Adipose tissue (tissue), 3 donors: ENCODE measurements around the gene OPA3. TPM values are rescaled to one million over a fixed set of nuclear protein-coding genes. Genes with fewer than 3 reads are reported as not detected.
"Not testable (repeated sequence)": the region's sequence is repeated elsewhere in the genome, so short reads cannot be mapped to it uniquely, and the experiment has no call there.

Source experiments
- H3K27ac ChIP-seq: one replicate; pipeline ENCODE4 v1.5.1; 2013; ENCODE audit warnings: low read depth, low read length
- WGBS, 3 donors: extraction: QIAGEN DNeasy Blood & Tissue Kit; methylation state at CpG; one replicate each; pipeline ENCODE4 v1.1.7; 2013; 5-methylcytosine and 5-hydroxymethylcytosine counted together
- polyA plus RNA-seq, 3 donors: library from polyadenylated mRNA; stranded (reverse); fragments of 200-250 nt; gene quantifications; one replicate each; pipeline ENCODE4 v1.2.3, GENCODE V29; 2013
- donor health status: healthy with polysubstance abuse.
- donor health status: Bipolar disorder and iron deficiency.
- donor health status: healthy.

Gene OPA3
- 1 to 10 TPM; 3.1 to 6.7 (median 3.5) TPM for polyA plus RNA-seq

DNA sequence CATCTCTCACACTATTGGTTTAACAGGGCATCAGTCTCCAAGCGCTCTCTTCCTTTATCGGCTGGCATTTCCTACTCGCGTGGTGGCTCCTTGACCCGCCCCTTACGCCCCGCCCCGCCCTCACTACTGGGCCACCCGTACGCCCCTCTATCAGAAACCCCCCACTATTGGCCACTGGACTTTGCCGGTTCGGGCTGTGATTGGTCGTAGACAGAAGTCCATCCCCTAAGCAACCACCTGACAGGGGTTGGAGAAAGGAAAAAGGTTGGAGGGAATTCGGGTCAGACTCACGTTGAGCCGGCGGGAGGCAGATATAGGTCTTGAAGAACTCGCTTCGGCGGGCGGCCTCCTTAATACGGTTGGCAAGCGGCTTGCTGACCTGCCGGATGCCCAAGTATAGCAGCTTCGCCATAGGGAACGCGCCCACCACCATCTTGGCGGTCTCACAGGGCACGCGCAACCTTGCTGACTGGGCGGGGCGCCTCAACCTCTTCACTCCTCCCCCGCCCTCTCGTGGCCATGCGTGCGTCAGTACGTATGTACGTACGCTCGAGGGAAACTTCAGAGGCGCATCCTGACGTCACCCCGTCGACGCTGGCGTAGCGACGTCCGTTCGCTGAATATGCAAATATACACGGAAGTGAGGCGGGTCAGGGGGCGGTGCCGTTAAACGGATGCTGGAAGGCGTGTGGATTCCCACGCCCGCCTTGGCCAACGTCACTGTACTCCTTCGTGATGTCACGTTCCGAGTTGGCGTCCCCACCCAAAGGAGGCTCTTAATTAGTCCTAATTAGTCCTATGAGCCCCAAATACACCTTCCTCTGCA is at the start of gene OPA3:
TSS of gene OPA3 (minus strand) at position 471 of the 826 bp plus-strand sequence. CDS start at position 433, 38 bp downstream.
- WGBS, 3 donors = 0 to 1% (median 0%) methylated on average over 61 to 63 of the region's 63 CpGs
- peak within 1 kb of the TSS; percentile 71 for H3K27ac ChIP-seq

GRCh38 chr19:45632468-45633196 is 48.0 kb upstream of the OPA3 start:
- H3K27ac ChIP-seq = no peak overlapping the region
- WGBS, 3 donors = 57 to 66% (median 61%) methylated on average over 27 of the region's 27 CpGs

GRCh38 chr19:45630463-45630862 is 45.9 kb upstream of the OPA3 start:
- H3K27ac ChIP-seq = no peak overlapping the region
- WGBS, 3 donors = 91 to 96% (median 95%) methylated on average over 2 of the region's 2 CpGs

DNA sequence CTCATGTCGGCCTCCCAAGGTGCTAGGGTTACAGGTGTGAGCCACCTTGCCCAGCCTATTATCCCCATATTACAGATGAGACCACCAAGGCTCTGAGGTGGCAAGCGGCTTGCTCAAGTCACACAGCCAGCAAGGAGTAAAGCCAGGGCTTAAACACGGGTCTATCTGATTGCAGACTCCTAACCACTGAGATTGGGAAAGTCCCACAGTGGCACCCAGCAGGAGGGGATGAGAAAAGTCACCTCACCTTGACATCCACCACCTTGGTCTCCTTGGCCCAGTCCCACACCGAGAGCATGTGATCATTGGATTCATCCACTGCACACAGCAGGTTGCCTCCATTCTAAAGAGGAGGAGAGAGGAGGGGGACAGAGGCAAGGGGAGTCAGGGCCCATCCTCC is 45.1 kb upstream of the OPA3 start:
- WGBS, 3 donors = 76 to 97% (median 91%) methylated on average over 4 of the region's 4 CpGs
- no peak overlapping the region for H3K27ac ChIP-seq

DNA sequence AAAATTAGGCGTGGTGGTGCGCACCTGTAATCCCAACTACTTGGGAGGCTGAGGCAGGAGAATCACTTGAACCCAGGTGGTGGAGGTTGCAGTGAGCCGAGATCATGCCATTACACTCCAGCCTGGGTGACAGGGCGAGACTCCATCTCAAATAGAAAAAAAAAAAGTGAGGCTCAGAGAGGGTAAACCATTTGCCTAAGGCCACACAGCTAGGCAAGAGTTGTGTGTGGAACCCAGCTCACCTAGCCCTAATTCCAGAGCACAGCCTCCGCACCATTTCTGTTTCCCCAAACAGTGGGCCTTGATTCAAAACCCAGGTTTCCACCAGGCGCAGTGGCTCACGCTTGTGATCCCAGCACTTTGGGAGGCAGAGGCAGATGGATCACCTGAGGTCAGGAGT is 43.6 kb upstream of the OPA3 start:
- H3K27ac ChIP-seq = not testable (repeated sequence)
- WGBS, 3 donors = 97 to 98% (median 98%) methylated on average over 7 of the region's 7 CpGs

DNA sequence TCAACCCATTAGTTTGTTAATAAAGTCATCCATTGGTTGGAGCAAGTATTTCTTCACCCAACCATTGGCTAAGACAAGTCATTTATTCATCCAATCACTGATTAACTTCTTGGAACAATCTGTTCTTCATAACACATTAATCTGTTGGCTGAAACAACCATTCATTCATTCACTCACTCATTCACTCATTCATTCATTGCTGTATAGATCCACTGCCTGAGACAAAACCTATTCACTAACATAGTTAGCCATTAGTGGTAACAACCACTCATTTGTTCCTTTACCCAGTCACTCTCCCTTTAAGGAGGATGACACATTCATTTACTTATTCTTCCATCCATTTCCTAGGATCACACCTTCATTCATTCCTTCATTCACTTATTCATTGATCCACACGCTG is 39.4 kb upstream of the OPA3 start:
- no peak overlapping the region for H3K27ac ChIP-seq
- 90 to 95% (median 95%) methylated on average over 1 of the region's 1 CpG for WGBS, 3 donors

- 90% methylated on average over 5 to 6 of the region's 6 CpGs for WGBS, 3 donors
- H3K27ac ChIP-seq = no peak overlapping the region
These were observed 37.4 kb upstream of the OPA3 start for GRCh38 chr19:45621976-45622503.

- H3K27ac ChIP-seq = no peak overlapping the region
- 89 to 93% (median 92%) methylated on average over 15 to 17 of the region's 17 CpGs for WGBS, 3 donors
These were observed 36.8 kb upstream of the OPA3 start for GRCh38 chr19:45621389-45621788.

DNA sequence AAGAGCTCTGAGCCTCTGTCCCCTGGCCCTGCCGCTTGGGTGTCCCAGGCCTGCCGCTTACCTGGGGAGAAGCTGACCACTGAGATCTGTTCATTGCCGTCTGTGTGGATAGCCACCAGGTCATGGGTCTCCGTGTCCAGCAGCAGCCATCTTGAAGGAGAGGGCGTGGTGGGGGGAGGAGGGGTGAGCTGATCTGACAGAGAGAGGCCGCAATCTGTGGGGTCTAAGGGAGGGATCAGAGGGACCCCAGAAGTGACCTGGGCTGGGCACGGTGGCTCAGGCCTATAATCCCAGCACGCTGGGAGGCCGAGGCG is 32.1 kb upstream of the OPA3 start:
- no peak overlapping the region for H3K27ac ChIP-seq
- 85 to 91% (median 91%) methylated on average over 9 to 10 of the region's 10 CpGs for WGBS, 3 donors

- WGBS, 3 donors = 37 to 61% (median 58%) methylated on average over 32 to 37 of the region's 37 CpGs
- H3K27ac ChIP-seq = no peak overlapping the region
These were observed 31.4 kb upstream of the OPA3 start for GRCh38 chr19:45615795-45616703.

- 88 to 93% (median 93%) methylated on average over 9 of the region's 9 CpGs for WGBS, 3 donors
- H3K27ac ChIP-seq = not testable (repeated sequence)
These were observed 30.5 kb upstream of the OPA3 start for GRCh38 chr19:45615056-45615455.

- H3K27ac ChIP-seq = no peak overlapping the region
- 67 to 81% (median 69%) methylated on average over 10 of the region's 10 CpGs for WGBS, 3 donors
These were observed 29.5 kb upstream of the OPA3 start for GRCh38 chr19:45613926-45614725.

DNA sequence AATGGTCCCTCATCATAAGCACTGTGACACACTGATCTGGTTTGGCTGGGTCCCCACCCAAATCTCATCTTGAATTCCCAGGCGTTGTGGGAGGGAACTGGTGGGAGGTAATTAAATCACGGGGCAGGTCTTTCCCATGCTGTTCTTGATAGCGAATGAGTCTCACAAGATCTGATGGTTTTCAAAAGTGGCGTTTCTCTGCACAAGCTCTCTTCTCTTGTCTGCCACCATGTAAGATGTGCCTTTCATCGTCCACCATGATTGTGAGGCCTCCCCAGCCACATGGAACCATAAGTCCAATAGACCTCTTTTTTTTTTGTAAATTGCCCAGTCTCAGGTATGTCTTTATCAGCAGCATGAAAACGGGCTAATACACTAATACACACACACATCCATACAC is 24.3 kb upstream of the OPA3 start:
- 91 to 98% (median 95%) methylated on average over 6 of the region's 6 CpGs for WGBS, 3 donors
- no peak overlapping the region for H3K27ac ChIP-seq

- 13 to 14% (median 14%) methylated on average over 28 of the region's 28 CpGs for WGBS, 3 donors
- no peak overlapping the region for H3K27ac ChIP-seq
These were observed 22.7 kb upstream of the OPA3 start for GRCh38 chr19:45607071-45608029.

DNA sequence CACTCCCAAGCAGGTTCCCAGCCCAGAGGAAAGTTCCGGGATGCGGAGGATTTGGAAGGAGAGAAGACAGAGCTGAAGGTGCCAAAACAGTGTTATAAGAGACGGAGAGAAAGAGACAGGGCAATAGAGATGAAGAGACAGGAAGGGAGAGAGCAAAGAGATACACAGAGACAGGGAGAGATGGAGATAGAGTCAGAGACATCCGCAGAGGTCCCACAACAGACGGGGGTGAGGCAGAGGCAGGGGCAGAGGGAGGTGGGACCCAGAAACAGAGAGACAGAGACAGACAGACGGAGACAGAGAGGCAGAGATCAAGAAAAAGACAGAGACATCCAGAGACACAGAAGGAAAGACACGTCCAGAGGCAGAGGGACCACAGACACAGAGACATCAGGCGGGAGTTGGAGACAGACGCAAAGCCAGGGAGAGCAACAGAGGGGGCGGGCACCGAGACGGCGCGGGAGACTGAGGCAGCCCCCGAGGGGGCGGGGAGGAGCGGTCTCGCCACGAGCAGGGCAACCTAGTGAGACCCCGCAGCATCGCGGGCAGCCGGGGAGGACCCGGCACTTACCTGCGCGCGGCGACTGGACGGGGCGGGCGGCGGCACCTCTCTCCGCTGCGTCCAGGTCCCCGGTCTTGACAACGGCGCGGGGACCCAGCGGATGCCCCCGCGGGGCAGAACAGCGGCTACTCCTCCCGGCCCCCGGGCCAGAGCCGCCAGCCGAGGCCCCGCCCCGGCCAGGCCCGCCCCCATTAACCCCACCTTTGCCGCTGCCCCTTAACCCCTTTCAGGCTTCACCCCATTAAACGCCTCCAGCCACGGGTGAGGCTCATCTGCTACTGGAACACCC is 17.1 kb upstream of the OPA3 start, which contains the start of gene GPR4:
TSS of gene GPR4 (minus strand) at position 689 of the 851 bp plus-strand sequence. CDS start 10,346 bp downstream, outside the sequence.
- 2 to 3% (median 3%) methylated on average over 36 to 52 of the region's 52 CpGs for WGBS, 3 donors
- H3K27ac ChIP-seq = no peak within 1 kb of the TSS

DNA sequence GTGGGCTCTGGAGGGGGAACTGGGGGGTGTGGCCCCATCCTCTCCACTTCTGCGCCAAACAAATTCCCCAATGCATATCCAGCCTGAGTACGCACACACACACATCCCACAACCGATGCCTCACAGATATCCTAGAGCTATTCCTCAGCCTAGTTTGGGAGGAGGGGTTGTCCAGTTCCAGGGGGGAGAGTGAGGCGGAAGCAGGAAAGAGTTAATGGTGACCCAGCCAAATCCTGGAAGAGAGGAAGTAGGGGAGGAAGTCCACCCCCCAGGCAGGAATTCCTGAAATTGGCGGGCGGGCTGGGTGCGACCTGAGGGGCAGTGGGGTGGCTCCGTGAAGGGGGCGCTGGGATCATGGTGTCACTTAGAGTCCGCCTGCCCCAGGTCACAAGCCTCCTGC is 16.5 kb upstream of the OPA3 start:
- WGBS, 3 donors = 16 to 21% (median 18%) methylated on average over 10 of the region's 10 CpGs
- no peak overlapping the region for H3K27ac ChIP-seq
